ENCODE results near the gene RTBDN. TPM values are rescaled to one million over a fixed set of nuclear protein-coding genes. Genes with fewer than 3 reads are reported as not detected.
A peak's percentile ranks its signal among the peaks of the same experiment; 100 is the strongest.
"Not testable (repeated sequence)": the region's sequence is repeated elsewhere in the genome, so short reads cannot be mapped to it uniquely, and the experiment has no call there.

The RTBDN gene
- total RNA-seq, 2 experiments from 2014 or later, result not detected

DNA sequence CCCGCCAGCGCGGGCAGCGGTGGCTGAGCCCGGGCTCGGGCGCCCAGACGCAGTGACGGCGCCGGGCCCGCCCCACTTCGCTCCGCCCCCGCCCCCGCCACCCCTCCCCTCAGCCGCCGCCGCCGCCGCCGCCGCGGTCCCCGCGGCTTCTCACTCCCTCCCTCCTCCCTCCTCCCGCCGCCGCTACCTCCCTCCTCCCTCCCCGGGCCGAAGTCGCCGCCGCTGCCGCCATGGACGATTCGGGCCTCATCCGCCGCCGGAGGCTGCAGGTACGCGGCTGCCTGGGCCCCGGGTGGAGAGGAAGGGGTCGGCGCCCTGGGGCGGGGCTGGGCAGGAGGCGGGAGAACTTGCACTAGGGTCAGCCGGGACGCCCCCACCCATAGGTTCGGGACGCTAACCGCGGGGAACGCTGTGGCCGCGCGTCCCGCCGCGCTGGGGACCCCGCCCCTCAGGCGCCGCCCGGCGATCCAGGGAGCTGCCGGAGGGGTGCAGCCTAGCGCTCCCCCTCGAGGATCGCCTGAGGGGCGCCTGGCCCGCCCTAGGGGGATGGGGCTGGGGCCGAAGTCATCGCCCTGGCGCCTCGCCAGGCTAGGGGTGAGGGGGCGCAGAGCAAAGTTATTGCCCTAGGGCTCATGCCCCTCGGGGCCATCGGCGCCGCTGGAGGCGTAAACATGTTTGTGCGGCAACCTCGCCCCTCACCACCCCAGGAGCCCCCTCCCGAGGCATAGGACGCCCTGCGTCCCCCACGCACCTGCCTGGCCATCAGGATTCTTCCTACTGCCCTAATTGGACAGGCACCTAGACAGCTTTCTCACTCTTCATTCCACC is 427 bp downstream of the RTBDN start:
- DNase-seq, result peak; percentile 48
- Mint-ChIP-seq H3K9me3 (no peaks in the 10 kb centered on the region), H3K27ac (no peak overlapping the region), H3K4me3 (peak overlapping the region; percentile 17), H3K4me1 (peaks cover 29% of the 10 kb centered on the region), H3K36me3 (ENCODE audit: low read depth) (no peaks in the 10 kb centered on the region), H3K27me3 (peaks cover 67% of the 10 kb centered on the region)
- CTCF ChIA-PET, result interaction anchor here (0.7 to 0.9 kb wide), 2 partner anchors 28 to 1490 kb away, joined by 3 read pairs; partner anchors contain the start of gene RNASEH2A
- POLR2A ChIA-PET, result no interaction called here

DNA sequence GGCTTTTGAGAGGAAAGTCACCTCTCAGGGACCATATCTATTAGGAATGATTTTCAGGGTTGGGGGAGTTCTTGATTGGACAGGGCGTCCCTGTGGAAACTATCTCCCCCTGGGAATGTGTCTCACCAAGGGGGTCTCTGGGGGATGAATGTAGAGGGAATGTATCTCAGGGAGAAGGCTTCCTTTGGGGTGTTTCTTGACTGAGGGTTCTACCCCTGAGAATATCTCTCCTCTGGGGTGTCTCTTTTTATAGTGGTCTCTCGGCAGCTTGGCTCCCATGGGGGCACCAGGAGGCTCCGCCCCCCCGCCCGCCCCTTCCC is 1.0 kb downstream of the RTBDN start:
- H3K4me3 Mint-ChIP-seq, result no peak overlapping the region
- DNase-seq, result no peak
- no peaks in the 10 kb centered on the region for H3K9me3 Mint-ChIP-seq
- ChIA-PET CTCF (no interaction called here), POLR2A (no interaction called here)
- no peaks in the 10 kb centered on the region for H3K36me3 Mint-ChIP-seq (ENCODE audit: low read depth)
- H3K27me3 Mint-ChIP-seq, result peaks cover 64% of the 10 kb centered on the region
- peaks cover 27% of the 10 kb centered on the region for H3K4me1 Mint-ChIP-seq
- H3K27ac Mint-ChIP-seq, result no peak overlapping the region

DNA sequence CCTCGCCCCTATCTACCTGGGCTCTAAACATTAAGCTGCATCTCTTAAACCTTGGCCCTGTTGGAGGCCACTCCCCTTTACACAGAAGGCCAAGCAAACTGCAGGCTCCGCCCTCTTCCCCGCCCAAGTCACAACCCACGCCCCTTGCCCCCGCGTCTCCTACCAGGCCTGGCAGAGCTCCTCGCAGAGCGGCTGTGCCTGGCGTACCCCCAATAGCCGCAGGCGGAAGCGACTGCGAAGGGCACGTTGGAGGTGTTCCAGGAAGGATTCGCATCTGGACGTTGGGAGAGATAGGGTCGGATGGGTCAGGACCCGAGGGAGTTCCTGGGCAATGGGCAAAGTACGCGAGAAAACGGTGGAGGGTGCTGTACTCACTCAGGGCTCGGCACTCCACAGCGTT is 5.9 kb downstream of the RTBDN start:
- no peak overlapping the region for H3K27ac Mint-ChIP-seq
- no peaks in the 10 kb centered on the region for H3K9me3 Mint-ChIP-seq
- peaks cover 26% of the 10 kb centered on the region for H3K4me1 Mint-ChIP-seq
- H3K36me3 Mint-ChIP-seq (ENCODE audit: low read depth), result no peaks in the 10 kb centered on the region
- CTCF ChIA-PET, result interaction anchor here (0.7 to 1.4 kb wide), 3 partner anchors 13 to 21 kb away, joined by 3 read pairs; no protein-coding TSS in a partner anchor
- no peak overlapping the region for H3K4me3 Mint-ChIP-seq
- DNase-seq, result peak; percentile 33
- peaks cover 41% of the 10 kb centered on the region for H3K27me3 Mint-ChIP-seq
- POLR2A ChIA-PET, result interaction anchor here (1.0 kb wide), 1 partner anchor 36 kb away, joined by 5 read pairs; no protein-coding TSS in a partner anchor

- ChIA-PET CTCF (interaction anchor here (0.6 to 3.5 kb wide), 8 partner anchors 9 to 236 kb away, joined by 3 to 10 read pairs (median 4); no protein-coding TSS in a partner anchor), POLR2A (no interaction called here)
- H3K9me3 Mint-ChIP-seq, result no peaks in the 10 kb centered on the region
- no peaks in the 10 kb centered on the region for H3K36me3 Mint-ChIP-seq (ENCODE audit: low read depth)
- H3K27ac Mint-ChIP-seq, result no peak overlapping the region
- H3K4me1 Mint-ChIP-seq, result peaks cover 9% of the 10 kb centered on the region
- H3K27me3 Mint-ChIP-seq, result peaks cover 19% of the 10 kb centered on the region
- no peak for DNase-seq
- no peak overlapping the region for H3K4me3 Mint-ChIP-seq
Observed at GRCh38 chr19:12825254-12826131, 8.9 kb downstream of the RTBDN start.

DNA sequence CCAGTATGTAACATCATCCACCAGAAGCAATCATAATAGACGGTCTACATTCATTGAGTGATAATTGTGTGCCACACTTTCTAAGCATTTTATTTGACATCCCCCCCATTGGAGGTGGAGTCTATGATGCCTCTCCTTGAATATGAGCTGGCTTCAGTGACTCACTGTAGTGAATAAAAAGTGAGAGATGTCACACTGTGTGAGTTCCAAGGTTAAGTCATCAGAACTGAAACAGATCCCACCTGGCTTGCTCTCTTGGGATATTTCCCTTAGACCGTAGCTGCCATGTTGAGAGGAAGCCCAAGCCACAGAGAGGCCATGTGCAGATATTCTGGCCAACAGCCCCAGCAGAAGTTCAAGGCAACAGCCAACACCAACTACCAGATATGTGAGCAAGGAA is 12.6 kb downstream of the RTBDN start:
- Mint-ChIP-seq H3K27ac (no peak overlapping the region), H3K4me1 (peaks cover 9% of the 10 kb centered on the region), H3K4me3 (no peak overlapping the region), H3K9me3 (no peaks in the 10 kb centered on the region), H3K27me3 (peaks cover 11% of the 10 kb centered on the region), H3K36me3 (ENCODE audit: low read depth) (no peaks in the 10 kb centered on the region)
- no peak for DNase-seq
- CTCF ChIA-PET, result interaction anchor here (1.0 kb wide), 1 partner anchor 62 kb away, joined by 3 read pairs; no protein-coding TSS in a partner anchor
- POLR2A ChIA-PET, result no interaction called here

GRCh38 chr19:12817810-12818209 is 16.6 kb downstream of the RTBDN start:
- CTCF ChIA-PET, result interaction anchor here (0.6 to 0.7 kb wide), 2 partner anchors 45 to 207 kb away, joined by 3 to 4 read pairs; partner anchors contain the start of genes ZNF490 and ZNF791
- H3K27me3 Mint-ChIP-seq, DNase-seq, H3K4me1 Mint-ChIP-seq, H3K9me3 Mint-ChIP-seq, H3K4me3 Mint-ChIP-seq, H3K27ac Mint-ChIP-seq: not testable (repeated sequence)
- H3K36me3 Mint-ChIP-seq (ENCODE audit: low read depth), result peaks cover 16% of the 10 kb centered on the region
- POLR2A ChIA-PET, result interaction anchor here (1.4 kb wide), 1 partner anchor 25 kb away, joined by 4 read pairs; no protein-coding TSS in a partner anchor

- H3K4me3 Mint-ChIP-seq, H3K9me3 Mint-ChIP-seq, DNase-seq, H3K4me1 Mint-ChIP-seq, H3K27me3 Mint-ChIP-seq, CTCF ChIA-PET, H3K27ac Mint-ChIP-seq: not testable (repeated sequence)
- peaks cover 20% of the 10 kb centered on the region for H3K36me3 Mint-ChIP-seq (ENCODE audit: low read depth)
- POLR2A ChIA-PET, result interaction anchor here (1.4 kb wide), 1 partner anchor 24 kb away, joined by 4 read pairs; no protein-coding TSS in a partner anchor
Observed at GRCh38 chr19:12817188-12817587, 17.2 kb downstream of the RTBDN start.

- H3K36me3 Mint-ChIP-seq (ENCODE audit: low read depth), result peaks cover 24% of the 10 kb centered on the region
Observed at GRCh38 chr19:12815088-12815487, 19.3 kb downstream of the RTBDN start.

GRCh38 chr19:12806242-12807081 is 27.9 kb downstream of the RTBDN start, which contains the start of gene RNASEH2A:
Gene RNASEH2A, plus strand, starts transcription at chr19:12806584. Its CDS starts 90 bp downstream, at chr19:12806674.
- ChIA-PET CTCF (interaction anchor here (0.6 to 2.9 kb wide), 12 partner anchors 9 to 192 kb away, joined by 3 to 16 read pairs (median 3); partner anchors contain the start of genes JUNB and RTBDN), POLR2A (interaction anchor here (0.5 to 2.1 kb wide), 12 partner anchors 11 to 207 kb away, joined by 3 to 14 read pairs (median 4); partner anchors contain the start of genes GET3, JUNB and TRIR)
- Mint-ChIP-seq H3K9me3 (no peaks in the 10 kb centered on the region), H3K4me3 (peak within 1 kb of the TSS; percentile 95), H3K27me3 (no peaks in the 10 kb centered on the region), H3K36me3 (ENCODE audit: low read depth) (peaks cover 24% of the 10 kb centered on the region), H3K4me1 (peaks cover 32% of the 10 kb centered on the region), H3K27ac (peak within 1 kb of the TSS; percentile 83)
- peak; percentile 92 for DNase-seq

More at GRCh38 chr19:12815088-12815487, 19.3 kb downstream of the RTBDN start:
- no peaks in the 10 kb centered on the region for H3K4me1 Mint-ChIP-seq
- no peak for DNase-seq
- H3K9me3 Mint-ChIP-seq, result no peaks in the 10 kb centered on the region
- CTCF ChIA-PET, result interaction anchor here (0.6 to 0.7 kb wide), 2 partner anchors 14 to 147 kb away, joined by 3 to 6 read pairs; no protein-coding TSS in a partner anchor
- H3K27ac Mint-ChIP-seq, result no peak overlapping the region
- H3K27me3 Mint-ChIP-seq, result no peaks in the 10 kb centered on the region
- no peak overlapping the region for H3K4me3 Mint-ChIP-seq
- POLR2A ChIA-PET, result no interaction called here

GRCh38 chr19:12804051-12804450 is 30.3 kb downstream of the RTBDN start:
- Mint-ChIP-seq H3K27me3 (no peaks in the 10 kb centered on the region), H3K36me3 (ENCODE audit: low read depth) (peaks cover 31% of the 10 kb centered on the region), H3K4me3 (no peak overlapping the region), H3K4me1 (peaks cover 47% of the 10 kb centered on the region), H3K9me3 (no peaks in the 10 kb centered on the region), H3K27ac (no peak overlapping the region)
- ChIA-PET POLR2A (interaction anchor here (0.9 to 14.7 kb wide), 4 partner anchors 9 to 70 kb away, joined by 3 to 574 read pairs (median 36); partner anchors contain the start of genes HOOK2, JUNB and TRIR), CTCF (interaction anchor here (1.6 to 13.9 kb wide), 2 partner anchors 26 to 41 kb away, joined by 5 to 419 read pairs; no protein-coding TSS in a partner anchor)
- DNase-seq, result no peak

DNA sequence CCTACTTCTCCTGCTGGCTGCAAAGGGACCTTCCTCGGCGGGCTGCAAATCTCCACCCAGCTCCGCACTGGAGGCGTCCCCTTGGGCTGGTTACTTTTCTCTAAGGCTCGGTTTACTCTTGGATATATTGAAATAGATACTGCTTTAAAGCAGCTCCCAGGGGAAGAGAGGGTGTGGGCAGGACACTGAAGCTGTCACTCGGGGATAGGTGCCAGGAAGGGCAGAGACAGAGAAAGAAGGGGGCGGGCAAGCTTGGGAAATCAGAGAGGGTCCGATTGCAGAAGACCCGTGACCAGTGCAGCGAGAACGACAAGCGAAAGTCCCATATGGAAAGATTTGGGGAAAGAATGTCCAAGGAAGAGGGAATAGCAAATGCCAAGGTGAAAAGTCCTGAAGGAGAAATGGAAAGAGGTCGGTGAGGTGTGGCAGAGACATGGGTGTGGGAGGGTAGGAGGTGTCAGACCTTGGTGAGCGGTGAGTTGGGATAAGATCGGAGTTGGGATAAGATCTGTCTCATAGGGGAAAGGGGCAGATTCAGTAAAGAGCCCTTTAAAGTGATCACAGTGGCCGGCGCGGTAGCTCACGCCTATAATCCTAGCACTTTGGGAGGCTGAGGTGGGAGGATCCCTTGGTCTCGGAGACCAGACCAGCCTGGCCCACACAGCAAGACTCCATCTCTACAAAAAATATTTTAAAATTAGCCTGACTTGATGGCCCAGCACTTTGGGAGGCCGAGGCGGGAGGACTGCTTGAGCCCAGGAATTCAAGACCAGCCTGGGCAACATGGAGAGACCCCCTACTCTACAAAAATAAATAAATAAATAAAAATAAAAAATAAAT is 31.9 kb downstream of the RTBDN start:
- Mint-ChIP-seq H3K27ac (peak overlapping the region; percentile 18), H3K4me1 (peaks cover 43% of the 10 kb centered on the region), H3K9me3 (no peaks in the 10 kb centered on the region), H3K4me3 (peak overlapping the region; percentile 87), H3K36me3 (ENCODE audit: low read depth) (peaks cover 27% of the 10 kb centered on the region), H3K27me3 (no peaks in the 10 kb centered on the region)
- no peak for DNase-seq
- ChIA-PET CTCF (interaction anchor here (0.7 to 13.9 kb wide), 6 partner anchors 11 to 83 kb away, joined by 3 to 419 read pairs (median 4); partner anchors contain the start of gene JUNB), POLR2A (interaction anchor here (0.7 to 14.7 kb wide), 8 partner anchors 10 to 135 kb away, joined by 3 to 574 read pairs (median 6); partner anchors contain the start of genes GET3, HOOK2, JUNB and TRIR)

Data from activated CD4-positive, alpha-beta memory T cell treated with anti-CD3 and anti-CD28 coated beads, Interleukin-2, amount 10 ng/mL, durations not matched to agents 7 days and 5 days (primary cell).